GM12878 (cell line): ENCODE data around the gene MLEC. TPM values are rescaled to one million over a fixed set of nuclear protein-coding genes. Genes with fewer than 3 reads are reported as not detected.

Source experiments
- ATAC-seq: fragments of 200-7000 bp; cut with Tn5 transposase; 3 replicates; pipeline ENCODE4 v1.9.1; 2020; ENCODE audit warnings: mild to moderate bottlenecking, moderate library complexity
- BruUV-seq: library from RNA; stranded (reverse); fragments of 400-500 nt; replicated peaks from 2 replicates; lab custom pipeline; 2021; lab: Mats Ljungman, UMichigan
- CTCF ChIA-PET: fragments of 300-600 bp; sonication (Branson Sonifier 250); formaldehyde crosslinking; extraction: SDS; loops from one replicate; lab custom pipeline; 2021; ENCODE audit warnings: inconsistent platforms; lab: Yijun Ruan, JAX
- POLR2A ChIA-PET: fragments of 350-600 bp; formaldehyde crosslinking; extraction: SDS; loops from one replicate; lab custom pipeline; 2021; ENCODE audit warnings: inconsistent platforms; lab: Charles Lee
- RAD21 ChIA-PET: fragments of 300-600 bp; sonication (Branson Sonifier 250); formaldehyde crosslinking; loops from one replicate; lab custom pipeline; 2023; ENCODE audit warnings: antibody characterized with exemption; ENCODE audit not compliant: unreplicated experiment; lab: Charles Lee
- SMC1A ChIA-PET: fragments of 300-600 bp; sonication (Branson Sonifier 250); formaldehyde crosslinking; loops from one replicate; lab custom pipeline; 2023; ENCODE audit not compliant: unreplicated experiment, uncharacterized antibody; lab: Charles Lee
- DNase-seq: peaks from one replicate; pipeline ENCODE4 v3.0.0-alpha.2; 2011; ENCODE audit warnings: low read depth, low spot score
- FAIRE-seq: peaks from 3 replicates; lab custom pipeline; 2011; peaks lifted over from hg19 to GRCh38; lab: Jason Lieb, UNC
- H2AFZ ChIP-seq: 2 replicates; pipeline ENCODE4 v1.6.0; 2011; ENCODE audit warnings: low read depth, low read length, control low read depth; ENCODE audit not compliant: control insufficient read depth
- H3K27ac ChIP-seq: 2 replicates; pipeline ENCODE4 v1.5.1; 2011; ENCODE audit warnings: control low read depth; ENCODE audit not compliant: control insufficient read depth, insufficient read depth
- H3K27me3 ChIP-seq, 2 experiments: replicated peaks in 1 of 2; 2 replicates each; pipeline versions ENCODE4 v1.6.0 to v1.6.1; 2011; ENCODE audit warnings: low read length in 1 of 2; ENCODE audit not compliant: control insufficient read depth in 2 of 2, insufficient read depth in 2 of 2
- H3K36me3 ChIP-seq, 2 experiments: 2 replicates each; pipeline ENCODE4 v1.5.1; 2011; ENCODE audit warnings: low read length in 1 of 2; ENCODE audit not compliant: control insufficient read depth in 2 of 2, insufficient read depth in 2 of 2
- H3K4me1 ChIP-seq: 2 replicates; pipeline ENCODE4 v1.6.1; 2011; ENCODE audit warnings: mild to moderate bottlenecking, low read length, moderate library complexity, mixed read lengths; ENCODE audit not compliant: control insufficient read depth, insufficient read depth
- H3K4me2 ChIP-seq: 2 replicates; pipeline ENCODE4 v1.6.0; 2011; ENCODE audit warnings: control low read depth; ENCODE audit not compliant: control insufficient read depth, insufficient read depth
- H3K4me3 ChIP-seq: fragments of 200-600 bp; sonication (generic); 2 replicates; pipeline ENCODE4 v1.5.1; 2016
- H3K79me2 ChIP-seq: 2 replicates; pipeline ENCODE4 v1.6.0; 2011; ENCODE audit warnings: low read length; ENCODE audit not compliant: control insufficient read depth, insufficient read depth
- H3K9ac ChIP-seq: 2 replicates; pipeline ENCODE4 v1.8.0; 2011; ENCODE audit warnings: low read length, control low read depth, mixed read lengths; ENCODE audit not compliant: control insufficient read depth, insufficient read depth
- H3K9me3 ChIP-seq: replicated peaks from 3 replicates; pipeline ENCODE4 v1.5.1; 2011; ENCODE audit warnings: mild to moderate bottlenecking, low read length; ENCODE audit not compliant: control insufficient read depth, insufficient read depth
- H4K20me1 ChIP-seq: 2 replicates; pipeline ENCODE4 v1.6.0; 2011; ENCODE audit not compliant: control insufficient read depth, insufficient read depth
- ATF3 ChIP-seq: IDR thresholded peaks from 2 replicates; pipeline ENCODE4 v1.6.1; 2011; ENCODE audit warnings: low read depth, mild to moderate bottlenecking, low read length, moderate library complexity, borderline replicate concordance; ENCODE audit errors: extremely low read depth
- BMI1 ChIP-seq: fragments of 450-650 bp; IDR thresholded peaks from 2 replicates; pipeline ENCODE4 v1.6.1; 2016; ENCODE audit warnings: mild to moderate bottlenecking, moderate library complexity, borderline replicate concordance
- CBFB ChIP-seq: IDR thresholded peaks from 2 replicates; pipeline ENCODE4 v1.6.1; 2016; ENCODE audit warnings: antibody characterized with exemption, low read depth
- CHD1 ChIP-seq: IDR thresholded peaks from 2 replicates; pipeline ENCODE4 v1.6.1; 2012; ENCODE audit warnings: low read depth, low read length, improper control_type of control experiment
- ELK1 ChIP-seq: IDR thresholded peaks from 2 replicates; pipeline ENCODE4 v1.6.1; 2012; ENCODE audit warnings: low read depth, low read length, improper control_type of control experiment
- NFIC ChIP-seq: IDR thresholded peaks from 2 replicates; pipeline ENCODE4 v1.6.1; 2012; ENCODE audit warnings: low read depth, mild to moderate bottlenecking, inconsistent platforms, low read length, moderate library complexity
- PKNOX1 ChIP-seq: fragments of 450-650 bp; IDR thresholded peaks from 2 replicates; pipeline ENCODE4 v1.6.1; 2016; ENCODE audit warnings: mild to moderate bottlenecking
- POLR2AphosphoS2 ChIP-seq: IDR thresholded peaks from 2 replicates; pipeline ENCODE4 v1.6.1; 2011; ENCODE audit warnings: low read depth, mild to moderate bottlenecking, low read length, improper control_type of control experiment, moderate library complexity
- POU2F2 ChIP-seq: IDR thresholded peaks from 3 replicates; pipeline ENCODE4 v1.6.1; 2011; ENCODE audit warnings: low read depth, mild to moderate bottlenecking, low read length, borderline replicate concordance
- RCOR1 ChIP-seq: conservative IDR thresholded peaks from 2 replicates; pipeline ENCODE4 v1.6.1; 2012; ENCODE audit warnings: low read depth, low read length, improper control_type of control experiment
- RELA ChIP-seq: fragments of 450-650 bp; IDR thresholded peaks from 2 replicates; pipeline ENCODE4 v1.8.0; 2014; ENCODE audit warnings: borderline replicate concordance; ENCODE audit not compliant: partially characterized antibody
- SIN3A ChIP-seq: IDR thresholded peaks from 2 replicates; pipeline ENCODE4 v1.6.1; 2012; ENCODE audit warnings: low read depth, low read length, improper control_type of control experiment
- STAT3 ChIP-seq: IDR thresholded peaks from 2 replicates; pipeline ENCODE4 v1.6.1; 2011; ENCODE audit warnings: low read depth, low read length, improper control_type of control experiment
- ZNF24 ChIP-seq: fragments of 450-650 bp; IDR thresholded peaks from 2 replicates; pipeline ENCODE4 v1.6.1; 2017; ENCODE audit warnings: antibody characterized with exemption, mild to moderate bottlenecking
- ZNF274 ChIP-seq: IDR thresholded peaks from one replicate; pipeline ENCODE4 v1.8.0; 2011; ENCODE audit not compliant: insufficient read length, insufficient read depth
- ZNF687 ChIP-seq: fragments of 450-650 bp; IDR thresholded peaks from 2 replicates; pipeline ENCODE4 v1.6.1; 2017; ENCODE audit warnings: mild to moderate bottlenecking, moderate library complexity
- WGBS: methylation state at CpG from one replicate; pipeline ENCODE4 v1.1.6; 2016; ENCODE audit warnings: low lambda C conversion rate; ENCODE audit not compliant: insufficient replicate concordance, insufficient coverage; ENCODE audit errors: missing lambda C conversion rate; 5-methylcytosine and 5-hydroxymethylcytosine counted together
- in situ Hi-C: fragments of 300-500 bp; cut with MboI; formaldehyde crosslinking; loops from 9 replicates; pipeline ENCODE4 v1.14.3; 2018; ENCODE audit warnings: mixed read lengths
- intact Hi-C: fragments of 100-400 bp; cut with micrococcal nuclease; formaldehyde crosslinking; loops from one replicate; pipeline ENCODE4 v1.14.2; 2022; ENCODE audit not compliant: unreplicated experiment
- polyA plus RNA-seq, 11 experiments: library from polyadenylated mRNA; depleted of rRNA in 4 of 11; unstranded in 6 of 11; stranded (reverse) in 5 of 11; fragments of >200 nt; fragmentation: Nextera tagmentation in 4 of 11; fragmentation: Illumina TruSeq in 1 of 11; extraction: Ambion mirVana in 4 of 11; extraction: Trizol in 1 of 11; gene quantifications; 1 replicate in 1 of 11; 2 replicates in 10 of 11; pipeline versions ENCODE4 v1.2.1 to v1.2.3, GENCODE V29; 2011 to 2016; ENCODE audit warnings: inconsistent platforms in 2 of 11, missing spikeins in 2 of 11, low read depth in 1 of 11
- total RNA-seq, 4 experiments: library from RNA; depleted of rRNA in 3 of 4; stranded (reverse); fragments of >200 nt in 3 of 4; fragmentation: Illumina TruSeq in 1 of 4; extraction: Trizol in 1 of 4; gene quantifications; 2 replicates each; pipeline versions ENCODE4 v1.2.1 to v1.2.3, GENCODE V29; 2013 to 2021

The MLEC gene
- total and polyA plus RNA-seq, 10 of the 15 experiments (the other 5 are each of a cell fraction or from before 2014, with no cell fraction given) = 26.7 to 172 (median 103) TPM

- ChIA-PET RAD21 (interaction anchor here (0.6 to 7.1 kb wide), 7 partner anchors 8 to 503 kb away, joined by 3 to 77 read pairs (median 12); partner anchors contain the start of gene MLEC), CTCF (interaction anchor here (0.6 to 24.8 kb wide), 10 partner anchors 8 to 293 kb away, joined by 3 to 454 read pairs (median 4); partner anchors contain the start of genes CABP1 and MLEC), POLR2A (interaction anchor here (0.6 to 5.4 kb wide), 9 partner anchors 8 to 224 kb away, joined by 3 to 46 read pairs (median 9); partner anchors contain the start of gene MLEC), SMC1A (interaction anchor here (0.7 to 18.2 kb wide), 10 partner anchors 9 to 96 kb away, joined by 3 to 149 read pairs (median 5); partner anchors contain the start of genes MLEC and POP5)
- in situ Hi-C loops = no loop called here
- Histone ChIP-seq H3K79me2 (peaks cover 1% of the 10 kb centered on the region; the same call in 1 of the 2 replicates), H3K9ac (peak overlapping the region; percentile 65), H3K4me2 (peak overlapping the region; percentile 32), H4K20me1 (no peaks in the 10 kb centered on the region), H3K27ac (peak overlapping the region; percentile 86), H3K36me3 (no peaks in the 10 kb centered on the region), H2AFZ (peak overlapping the region; percentile 43), H3K9me3 (no peaks in the 10 kb centered on the region), H3K27me3 (no peaks in the 10 kb centered on the region), H3K4me1 (peaks cover 50% of the 10 kb centered on the region), H3K4me3 (no peak overlapping the region)
- peak; percentile 74 for FAIRE-seq
- ATAC-seq = peak; percentile 89
- peak; percentile 82 for DNase-seq
- WGBS = 1% methylated on average over 7 of the region's 7 CpGs
- no TSS peak for BruUV-seq
- intact Hi-C loops = loop anchor here (1.0 kb wide), 1 partner anchor 8 kb away; no protein-coding TSS in a partner anchor
- TF ChIP-seq NFIC = peak; percentile 63
- no peak for TF ChIP-seq POLR2AphosphoS2
- no peak for TF ChIP-seq CHD1
- TF ChIP-seq ZNF687 = peak; percentile 37; the same call in 1 of the 2 replicates
- no peak for TF ChIP-seq BMI1
- TF ChIP-seq ZNF274 = no peak
- TF ChIP-seq RCOR1 = no peak
- no peak for TF ChIP-seq CBFB
- no peak for TF ChIP-seq POU2F2
- peak; percentile 46 for TF ChIP-seq RELA
- TF ChIP-seq ELK1 = no peak
- TF ChIP-seq STAT3 = no peak
- no peak for TF ChIP-seq ZNF24
- TF ChIP-seq PKNOX1 = no peak
- TF ChIP-seq SIN3A = no peak
- TF ChIP-seq ATF3 = no peak
Observed at GRCh38 chr12:120677765-120678473, 9.0 kb upstream of the MLEC start.
